ENCODE results near the gene TTC9.

DNA sequence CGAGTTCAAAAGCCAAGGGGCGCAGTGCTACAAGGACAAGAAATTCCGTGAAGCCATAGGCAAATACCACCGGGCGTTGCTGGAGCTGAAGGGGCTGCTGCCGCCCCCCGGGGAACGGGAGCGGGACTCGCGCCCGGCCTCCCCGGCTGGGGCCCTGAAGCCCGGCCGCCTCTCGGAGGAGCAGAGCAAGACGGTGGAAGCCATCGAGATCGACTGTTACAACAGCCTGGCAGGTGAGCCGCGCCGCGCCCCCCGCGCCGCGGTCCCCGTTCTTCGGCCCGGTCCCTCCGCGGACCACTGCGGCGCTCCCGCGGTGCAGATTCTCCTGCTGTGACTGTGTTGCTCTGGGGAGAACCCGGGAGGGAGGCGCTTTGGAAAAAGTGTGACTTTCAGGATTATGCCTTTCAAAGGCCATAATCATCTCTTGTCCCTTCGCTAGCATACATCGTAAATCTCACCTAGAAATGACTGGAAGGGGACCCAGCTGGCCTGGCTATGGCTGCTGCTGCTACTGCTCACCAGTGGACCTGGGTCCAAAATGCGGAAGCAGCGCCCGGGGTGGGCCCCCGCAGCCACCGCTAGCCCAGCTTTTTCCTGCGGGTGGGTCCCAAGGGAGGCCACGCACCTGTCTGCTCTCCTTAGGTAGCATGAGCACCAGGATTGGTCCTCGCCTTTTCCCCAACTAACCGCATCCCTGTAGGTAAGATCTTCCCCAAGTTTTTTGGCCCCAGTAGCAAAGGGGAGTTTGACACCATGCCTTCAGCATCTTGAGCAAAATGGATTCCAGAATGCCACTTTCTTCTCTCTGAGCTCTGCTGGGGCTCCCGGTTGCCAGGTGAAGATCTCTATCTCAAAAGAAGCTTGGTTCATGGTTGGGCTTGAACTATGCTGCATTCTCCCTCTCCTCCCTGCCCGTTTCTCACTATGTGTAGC is 853 bp downstream of the TTC9 start:
- TF ChIP-seq, protein P1, sequence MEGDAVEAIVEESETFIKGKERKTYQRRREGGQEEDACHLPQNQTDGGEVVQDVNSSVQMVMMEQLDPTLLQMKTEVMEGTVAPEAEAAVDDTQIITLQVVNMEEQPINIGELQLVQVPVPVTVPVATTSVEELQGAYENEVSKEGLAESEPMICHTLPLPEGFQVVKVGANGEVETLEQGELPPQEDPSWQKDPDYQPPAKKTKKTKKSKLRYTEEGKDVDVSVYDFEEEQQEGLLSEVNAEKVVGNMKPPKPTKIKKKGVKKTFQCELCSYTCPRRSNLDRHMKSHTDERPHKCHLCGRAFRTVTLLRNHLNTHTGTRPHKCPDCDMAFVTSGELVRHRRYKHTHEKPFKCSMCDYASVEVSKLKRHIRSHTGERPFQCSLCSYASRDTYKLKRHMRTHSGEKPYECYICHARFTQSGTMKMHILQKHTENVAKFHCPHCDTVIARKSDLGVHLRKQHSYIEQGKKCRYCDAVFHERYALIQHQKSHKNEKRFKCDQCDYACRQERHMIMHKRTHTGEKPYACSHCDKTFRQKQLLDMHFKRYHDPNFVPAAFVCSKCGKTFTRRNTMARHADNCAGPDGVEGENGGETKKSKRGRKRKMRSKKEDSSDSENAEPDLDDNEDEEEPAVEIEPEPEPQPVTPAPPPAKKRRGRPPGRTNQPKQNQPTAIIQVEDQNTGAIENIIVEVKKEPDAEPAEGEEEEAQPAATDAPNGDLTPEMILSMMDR (IDR thresholded peaks at IDR 0.05), result no peak
- no peak for TF ChIP-seq POLR2A (IDR thresholded peaks at IDR 0.05)
